SK-N-MC (cell line): ENCODE data around the gene KRT76.

ENCODE experiments used
- EZH2 ChIP-seq: fragments of 200-600 bp; sonication (generic); IDR thresholded peaks from one replicate; pipeline ENCODE4 v1.6.1; 2017; ENCODE audit warnings: antibody characterized with exemption
- FOXP2 ChIP-seq: optimal IDR thresholded peaks from 2 replicates; pipeline ENCODE3; 2011; ENCODE audit warnings: mild to moderate bottlenecking, moderate library complexity; ENCODE audit not compliant: insufficient read depth; ENCODE audit errors: extremely low read length, control extremely low read depth
- POLR2AphosphoS5 ChIP-seq: IDR thresholded peaks from 2 replicates; pipeline ENCODE4 v1.6.1; 2012; ENCODE audit warnings: mild to moderate bottlenecking, low read depth, low read length, borderline replicate concordance

GRCh38 chr12:52795694-52796428, 18.7 kb upstream of the KRT76 start, which contains the start of gene KRT3:
- TF ChIP-seq POLR2AphosphoS5 (no peak), EZH2 (no peak), FOXP2 (no peak)
